M059J (cell line): ENCODE data around the gene GPRIN1. TPM values are rescaled to one million over a fixed set of nuclear protein-coding genes. Genes with fewer than 3 reads are reported as not detected.
A peak's percentile ranks its signal among the peaks of the same experiment; 100 is the strongest.

Source experiments
- DNase-seq: peaks from one replicate; pipeline ENCODE4 v3.0.0-alpha.2; 2012; ENCODE audit warnings: low read depth
- total RNA-seq: library from RNA; depleted of rRNA; stranded (reverse); fragments of >200 nt; shearing (Covaris generic); gene quantifications from 2 replicates; pipeline ENCODE4 v1.2.3, GENCODE V29; 2014; rRNA removed

GPRIN1 gene
- total RNA-seq = 8.4 and 12.4 TPM in 2 replicates

GRCh38 chr5:176609724-176610434 is at the start of gene GPRIN1:
Gene GPRIN1 (minus strand): TSS chr5:176610156. CDS start chr5:176599834, 10,322 bp downstream.
- DNase-seq = peak; percentile 55

GRCh38 chr5:176659512-176659839 is 49.5 kb upstream of the GPRIN1 start:
- no peak for DNase-seq

- DNase-seq = peak; percentile 46
Observed at GRCh38 chr5:176658817-176659511, 49.0 kb upstream of the GPRIN1 start.

- DNase-seq = peak; percentile 61
Observed at GRCh38 chr5:176658007-176658599, 48.1 kb upstream of the GPRIN1 start.

GRCh38 chr5:176656467-176656990 is 46.6 kb upstream of the GPRIN1 start:
- no peak for DNase-seq

- DNase-seq = no peak
Observed at GRCh38 chr5:176654856-176655255, 44.9 kb upstream of the GPRIN1 start.

- DNase-seq = no peak
Observed at GRCh38 chr5:176653401-176654385, 43.7 kb upstream of the GPRIN1 start.

- DNase-seq = no peak
Observed at GRCh38 chr5:176652136-176652535, 42.2 kb upstream of the GPRIN1 start.

- DNase-seq = no peak
Observed at GRCh38 chr5:176651472-176651980, 41.6 kb upstream of the GPRIN1 start.

GRCh38 chr5:176650354-176650884 is 40.5 kb upstream of the GPRIN1 start:
- DNase-seq = no peak

- no peak for DNase-seq
Observed at GRCh38 chr5:176648474-176649194, 38.7 kb upstream of the GPRIN1 start.

GRCh38 chr5:176647843-176648473 is 38.0 kb upstream of the GPRIN1 start:
- DNase-seq = peak; percentile 24

GRCh38 chr5:176647030-176647842 is 37.3 kb upstream of the GPRIN1 start, which contains the start of gene TSPAN17:
Gene TSPAN17 (plus strand): TSS chr5:176647484. CDS start chr5:176647616, 132 bp downstream.
- DNase-seq = peak; percentile 98

GRCh38 chr5:176646707-176647029 is 36.7 kb upstream of the GPRIN1 start:
- DNase-seq = no peak

GRCh38 chr5:176646049-176646706 is 36.2 kb upstream of the GPRIN1 start:
- no peak for DNase-seq

GRCh38 chr5:176644878-176645670 is 35.1 kb upstream of the GPRIN1 start:
- no peak for DNase-seq

- no peak for DNase-seq
Observed at GRCh38 chr5:176644294-176644693, 34.3 kb upstream of the GPRIN1 start.
